Measurements from ENCODE around the gene ADORA1. TPM values are rescaled to one million over a fixed set of nuclear protein-coding genes. Genes with fewer than 3 reads are reported as not detected.

The ADORA1 gene
- total and polyA plus RNA-seq, 10 of the 15 experiments (the other 5 are each of a cell fraction or from before 2014, with no cell fraction given), result not detected

DNA sequence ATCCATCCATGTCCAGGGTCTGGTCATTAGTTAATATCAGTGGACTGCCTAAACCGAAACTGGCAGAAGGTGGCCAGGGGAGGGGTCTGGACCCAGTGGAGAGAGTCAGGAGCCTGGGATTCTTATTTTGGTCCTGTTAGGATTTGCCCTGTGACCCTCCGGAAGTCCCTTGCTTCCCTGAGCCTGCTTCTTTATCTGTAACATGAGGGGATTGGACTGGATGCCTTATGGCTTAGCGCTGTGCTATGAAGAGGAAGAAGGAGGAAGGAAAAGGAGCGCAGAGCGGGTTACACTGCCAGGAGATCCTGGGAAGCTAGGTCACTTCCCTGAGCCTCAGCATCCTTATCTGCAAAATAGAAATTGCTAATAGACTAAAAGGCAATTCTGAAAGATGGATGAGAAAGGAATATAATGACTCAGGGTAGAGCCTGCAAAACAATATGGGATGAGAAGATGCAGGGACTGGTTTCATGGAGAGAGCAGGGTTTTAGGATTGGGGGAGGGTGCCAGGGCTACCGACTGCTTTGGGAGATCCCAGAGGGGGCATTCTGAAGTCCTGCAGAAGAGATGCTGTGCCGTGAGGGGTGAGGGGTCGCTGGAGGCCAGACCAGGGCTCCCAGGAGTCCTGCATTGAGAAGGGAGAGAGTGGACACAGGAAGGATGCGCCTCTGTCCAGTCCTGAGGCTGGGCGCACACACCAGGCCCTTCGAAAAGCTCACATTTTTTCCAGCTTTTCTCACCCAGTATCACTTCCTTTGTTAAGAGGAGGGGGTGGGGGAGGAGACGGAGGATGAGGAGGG, 460 bp upstream of the ADORA1 start (continued):
- TF ChIP-seq, protein P1, sequence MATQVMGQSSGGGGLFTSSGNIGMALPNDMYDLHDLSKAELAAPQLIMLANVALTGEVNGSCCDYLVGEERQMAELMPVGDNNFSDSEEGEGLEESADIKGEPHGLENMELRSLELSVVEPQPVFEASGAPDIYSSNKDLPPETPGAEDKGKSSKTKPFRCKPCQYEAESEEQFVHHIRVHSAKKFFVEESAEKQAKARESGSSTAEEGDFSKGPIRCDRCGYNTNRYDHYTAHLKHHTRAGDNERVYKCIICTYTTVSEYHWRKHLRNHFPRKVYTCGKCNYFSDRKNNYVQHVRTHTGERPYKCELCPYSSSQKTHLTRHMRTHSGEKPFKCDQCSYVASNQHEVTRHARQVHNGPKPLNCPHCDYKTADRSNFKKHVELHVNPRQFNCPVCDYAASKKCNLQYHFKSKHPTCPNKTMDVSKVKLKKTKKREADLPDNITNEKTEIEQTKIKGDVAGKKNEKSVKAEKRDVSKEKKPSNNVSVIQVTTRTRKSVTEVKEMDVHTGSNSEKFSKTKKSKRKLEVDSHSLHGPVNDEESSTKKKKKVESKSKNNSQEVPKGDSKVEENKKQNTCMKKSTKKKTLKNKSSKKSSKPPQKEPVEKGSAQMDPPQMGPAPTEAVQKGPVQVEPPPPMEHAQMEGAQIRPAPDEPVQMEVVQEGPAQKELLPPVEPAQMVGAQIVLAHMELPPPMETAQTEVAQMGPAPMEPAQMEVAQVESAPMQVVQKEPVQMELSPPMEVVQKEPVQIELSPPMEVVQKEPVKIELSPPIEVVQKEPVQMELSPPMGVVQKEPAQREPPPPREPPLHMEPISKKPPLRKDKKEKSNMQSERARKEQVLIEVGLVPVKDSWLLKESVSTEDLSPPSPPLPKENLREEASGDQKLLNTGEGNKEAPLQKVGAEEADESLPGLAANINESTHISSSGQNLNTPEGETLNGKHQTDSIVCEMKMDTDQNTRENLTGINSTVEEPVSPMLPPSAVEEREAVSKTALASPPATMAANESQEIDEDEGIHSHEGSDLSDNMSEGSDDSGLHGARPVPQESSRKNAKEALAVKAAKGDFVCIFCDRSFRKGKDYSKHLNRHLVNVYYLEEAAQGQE (IDR thresholded peaks at IDR 0.05; ENCODE audit: low read depth, low read length), result no peak

GRCh38 chr1:203128431-203128715, 847 bp downstream of the ADORA1 start:
- ATAC-seq (no peak), FAIRE-seq (no peak), DNase-seq (ENCODE audit: low read depth, low spot score) (no peak)
- Histone ChIP-seq H3K4me1 (ENCODE audit: control insufficient read depth, insufficient read depth, low read length) (no peaks in the 10 kb centered on the region), H3K4me3 (no peak overlapping the region), H3K9me3 (replicated peaks; ENCODE audit: control insufficient read depth, insufficient read depth, low read length) (no peaks in the 10 kb centered on the region), H3K27me3 (replicated peaks in 1 of 2; ENCODE audit: control insufficient read depth in 2 of 2, insufficient read depth in 2 of 2, low read length in 1 of 2) (peaks cover 5 to 6% of the 10 kb centered on the region in 2 experiments), H3K79me2 (ENCODE audit: control insufficient read depth, insufficient read depth, low read length) (no peaks in the 10 kb centered on the region), H3K4me2 (ENCODE audit: control insufficient read depth, insufficient read depth) (no peak overlapping the region), H3K27ac (ENCODE audit: control insufficient read depth, insufficient read depth) (no peak overlapping the region), H3K36me3 (ENCODE audit: control insufficient read depth in 2 of 2, insufficient read depth in 2 of 2, low read length in 1 of 2) (no peaks in the 10 kb centered on the region), H2AFZ (ENCODE audit: control insufficient read depth, low read depth, low read length) (no peak overlapping the region), H3K9ac (ENCODE audit: control insufficient read depth, insufficient read depth, low read length) (no peak overlapping the region), H4K20me1 (ENCODE audit: control insufficient read depth, insufficient read depth) (no peaks in the 10 kb centered on the region)
- CTCF ChIA-PET, result interaction anchor here (1.1 kb wide), 1 partner anchor 10 kb away, joined by 3 read pairs; no protein-coding TSS in a partner anchor
- POLR2A ChIA-PET, result no interaction called here
- 70% methylated on average over 7 of the region's 7 CpGs for WGBS (ENCODE audit: insufficient coverage, insufficient replicate concordance, low lambda C conversion rate, missing lambda C conversion rate)
- RAD21 ChIA-PET (ENCODE audit: unreplicated experiment), result no interaction called here
- SMC1A ChIA-PET (ENCODE audit: uncharacterized antibody, unreplicated experiment), result no interaction called here
- intact Hi-C loops (cut with micrococcal nuclease; ENCODE audit: unreplicated experiment), result no loop called here
- in situ Hi-C loops (cut with MboI), result no loop called here
- BruUV-seq (replicated peaks), result no TSS peak
- no peak for TF ChIP-seq ZNF274 (IDR thresholded peaks at IDR 0.05; ENCODE audit: insufficient read depth, insufficient read length)
- TF ChIP-seq MYC (IDR thresholded peaks at IDR 0.05; ENCODE audit: insufficient read depth, insufficient read length, insufficient replicate concordance, low read length, severe bottlenecking), result no peak
- TF ChIP-seq FOXK2 (IDR thresholded peaks at IDR 0.05), result no peak
- TF ChIP-seq PKNOX1 (IDR thresholded peaks at IDR 0.05), result no peak
- TF ChIP-seq CEBPB (IDR thresholded peaks at IDR 0.05; ENCODE audit: borderline replicate concordance in 1 of 2, low read depth in 2 of 2, low read length in 2 of 2), result no peak
- no peak for TF ChIP-seq RFX5 (IDR thresholded peaks at IDR 0.05; ENCODE audit: low read depth, low read length)
- no peak for TF ChIP-seq POU2F2 (IDR thresholded peaks at IDR 0.05; ENCODE audit: borderline replicate concordance, low read depth, low read length)
- no peak for TF ChIP-seq EGR1 (IDR thresholded peaks at IDR 0.05; ENCODE audit: borderline replicate concordance in 1 of 2, low read depth in 2 of 2, low read length in 2 of 2)
- no peak for TF ChIP-seq SIX5 (IDR thresholded peaks at IDR 0.05; ENCODE audit: low read depth, low read length, severe bottlenecking)
- TF ChIP-seq BACH1 (IDR thresholded peaks at IDR 0.05; ENCODE audit: borderline replicate concordance), result no peak
- no peak for TF ChIP-seq ZNF207 (IDR thresholded peaks at IDR 0.05; ENCODE audit: borderline replicate concordance)
- no peak for TF ChIP-seq SMAD5 (IDR thresholded peaks at IDR 0.05; ENCODE audit: low read depth)
- no peak for TF ChIP-seq MTA2 (IDR thresholded peaks at IDR 0.05; ENCODE audit: low read depth)
- TF ChIP-seq ZNF622 (IDR thresholded peaks at IDR 0.05), result no peak
- no peak for TF ChIP-seq ASH2L (IDR thresholded peaks at IDR 0.05; ENCODE audit: borderline replicate concordance, low read depth)

Data from GM12878 (cell line).